Measurements from ENCODE around the gene PDXDC1. TPM values are rescaled to one million over a fixed set of nuclear protein-coding genes. Genes with fewer than 3 reads are reported as not detected.
"Not testable (repeated sequence)": the region's sequence is repeated elsewhere in the genome, so short reads cannot be mapped to it uniquely, and the experiment has no call there.

Gene PDXDC1
- total RNA-seq, 1 donor from 2014 or later: 123 TPM

- not testable (repeated sequence) for H4K20me1 ChIP-seq (ENCODE audit: insufficient read depth, low read length); H3K27ac Mint-ChIP-seq (ENCODE audit: unreplicated experiment); H3K9ac ChIP-seq (ENCODE audit: low read length); H3K4me1 ChIP-seq (ENCODE audit: insufficient read depth, low read length); DNase-seq (ENCODE audit: low read depth); H3K4me3 Mint-ChIP-seq (ENCODE audit: unreplicated experiment); H3K27me3 Mint-ChIP-seq (ENCODE audit: low read depth, unreplicated experiment); H2AFZ ChIP-seq (ENCODE audit: low read depth, low read length); H3K27me3 ChIP-seq (ENCODE audit: insufficient read depth, low read length); H3K9me3 Mint-ChIP-seq (ENCODE audit: unreplicated experiment); FAIRE-seq; H3K36me3 Mint-ChIP-seq (ENCODE audit: low read depth, unreplicated experiment); H3K4me2 ChIP-seq (ENCODE audit: low read length); H3K4me1 Mint-ChIP-seq (ENCODE audit: low read depth, unreplicated experiment); H3K36me3 ChIP-seq (ENCODE audit: insufficient read depth, low read length); H3K9me3 ChIP-seq (ENCODE audit: insufficient read depth, low read depth, low read length); H3K4me3 ChIP-seq (ENCODE audit: insufficient read depth, low read depth, low read length); H3K79me2 ChIP-seq (ENCODE audit: insufficient read depth, low read length); H3K27ac ChIP-seq (ENCODE audit: low read depth, low read length)
Measured at GRCh38 chr16:15168303-15168702, 193.5 kb downstream of the PDXDC1 start.

DNA sequence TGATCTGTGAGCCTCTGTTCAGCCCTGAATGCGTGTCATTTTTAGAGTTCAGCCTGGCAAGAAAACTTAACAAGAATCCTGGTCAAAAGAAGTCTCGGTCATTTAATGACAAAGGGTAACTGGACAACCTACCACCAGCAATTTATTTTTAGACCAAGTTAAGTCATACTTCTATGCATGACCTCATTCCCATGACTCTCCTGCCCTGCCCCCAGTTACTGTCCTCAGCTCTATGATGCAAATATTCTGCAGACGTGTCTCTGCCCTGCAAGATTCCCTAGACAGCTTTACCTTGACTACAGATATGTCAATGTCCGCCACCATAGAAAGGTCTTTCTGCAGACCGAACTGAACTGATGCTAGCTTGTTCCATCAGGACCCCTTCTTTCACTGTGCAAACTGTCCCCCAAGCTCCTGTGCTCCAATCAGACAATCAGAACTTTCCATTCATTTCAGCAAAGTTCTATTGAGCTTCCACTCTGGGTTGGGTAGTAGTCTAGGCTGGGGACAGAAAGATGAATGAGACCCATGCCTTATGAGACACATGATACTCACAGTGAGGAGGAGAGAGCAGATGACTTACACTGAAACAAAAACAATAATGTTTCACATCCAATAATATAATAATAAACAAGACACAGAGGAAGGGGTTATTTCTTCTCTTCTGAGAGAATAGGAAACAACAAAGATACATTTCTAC is 194.3 kb downstream of the PDXDC1 start:
- not testable (repeated sequence) for H3K79me2 ChIP-seq (ENCODE audit: insufficient read depth, low read length); H3K4me3 ChIP-seq (ENCODE audit: insufficient read depth, low read depth, low read length); H3K4me1 ChIP-seq (ENCODE audit: insufficient read depth, low read length); H3K27me3 Mint-ChIP-seq (ENCODE audit: low read depth, unreplicated experiment); DNase-seq (ENCODE audit: low read depth); H3K9me3 ChIP-seq (ENCODE audit: insufficient read depth, low read depth, low read length); H3K9me3 Mint-ChIP-seq (ENCODE audit: unreplicated experiment); H3K36me3 ChIP-seq (ENCODE audit: insufficient read depth, low read length); H2AFZ ChIP-seq (ENCODE audit: low read depth, low read length); H3K4me2 ChIP-seq (ENCODE audit: low read length); H3K27ac ChIP-seq (ENCODE audit: low read depth, low read length); H4K20me1 ChIP-seq (ENCODE audit: insufficient read depth, low read length); H3K4me1 Mint-ChIP-seq (ENCODE audit: low read depth, unreplicated experiment); H3K27me3 ChIP-seq (ENCODE audit: insufficient read depth, low read length); H3K9ac ChIP-seq (ENCODE audit: low read length); H3K4me3 Mint-ChIP-seq (ENCODE audit: unreplicated experiment); H3K36me3 Mint-ChIP-seq (ENCODE audit: low read depth, unreplicated experiment); FAIRE-seq
- H3K27ac Mint-ChIP-seq (ENCODE audit: unreplicated experiment): peak overlapping the region; percentile 55

DNA sequence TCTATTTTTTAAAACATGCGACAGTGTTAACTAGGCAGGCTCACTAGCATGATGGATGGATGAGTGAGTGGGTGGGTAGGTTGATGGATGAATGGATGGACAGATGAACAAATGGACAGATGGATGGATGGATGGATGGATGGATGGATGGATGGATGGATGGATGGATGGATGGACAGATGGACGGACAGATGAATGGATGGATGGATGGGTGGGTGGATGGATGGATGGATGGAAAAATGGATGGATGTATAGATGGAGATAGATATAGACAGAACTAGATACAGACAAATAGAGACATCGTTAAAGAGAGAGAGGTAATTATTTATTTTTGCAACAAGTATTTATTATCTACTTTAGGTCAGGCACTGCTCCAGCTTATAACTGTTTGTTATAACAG is 205.1 kb downstream of the PDXDC1 start:
- H3K36me3 Mint-ChIP-seq (ENCODE audit: low read depth, unreplicated experiment); H3K4me1 Mint-ChIP-seq (ENCODE audit: low read depth, unreplicated experiment); H3K79me2 ChIP-seq (ENCODE audit: insufficient read depth, low read length); H4K20me1 ChIP-seq (ENCODE audit: insufficient read depth, low read length); H3K9ac ChIP-seq (ENCODE audit: low read length); H3K27me3 Mint-ChIP-seq (ENCODE audit: low read depth, unreplicated experiment); H2AFZ ChIP-seq (ENCODE audit: low read depth, low read length); DNase-seq (ENCODE audit: low read depth); H3K4me1 ChIP-seq (ENCODE audit: insufficient read depth, low read length); H3K27ac ChIP-seq (ENCODE audit: low read depth, low read length); H3K4me3 Mint-ChIP-seq (ENCODE audit: unreplicated experiment); H3K4me2 ChIP-seq (ENCODE audit: low read length); H3K27me3 ChIP-seq (ENCODE audit: insufficient read depth, low read length); H3K27ac Mint-ChIP-seq (ENCODE audit: unreplicated experiment); H3K36me3 ChIP-seq (ENCODE audit: insufficient read depth, low read length); H3K9me3 Mint-ChIP-seq (ENCODE audit: unreplicated experiment); FAIRE-seq; H3K9me3 ChIP-seq (ENCODE audit: insufficient read depth, low read depth, low read length); H3K4me3 ChIP-seq (ENCODE audit: insufficient read depth, low read depth, low read length): not testable (repeated sequence)

- not testable (repeated sequence) for H3K9me3 Mint-ChIP-seq (ENCODE audit: unreplicated experiment); H3K9me3 ChIP-seq (ENCODE audit: insufficient read depth, low read depth, low read length); H3K4me2 ChIP-seq (ENCODE audit: low read length); H3K27me3 Mint-ChIP-seq (ENCODE audit: low read depth, unreplicated experiment); H3K79me2 ChIP-seq (ENCODE audit: insufficient read depth, low read length); FAIRE-seq; H3K4me3 ChIP-seq (ENCODE audit: insufficient read depth, low read depth, low read length); H4K20me1 ChIP-seq (ENCODE audit: insufficient read depth, low read length); H3K27ac ChIP-seq (ENCODE audit: low read depth, low read length); H3K4me1 ChIP-seq (ENCODE audit: insufficient read depth, low read length); H3K36me3 Mint-ChIP-seq (ENCODE audit: low read depth, unreplicated experiment); H3K36me3 ChIP-seq (ENCODE audit: insufficient read depth, low read length); H3K4me3 Mint-ChIP-seq (ENCODE audit: unreplicated experiment); DNase-seq (ENCODE audit: low read depth); H3K4me1 Mint-ChIP-seq (ENCODE audit: low read depth, unreplicated experiment); H2AFZ ChIP-seq (ENCODE audit: low read depth, low read length); H3K27ac Mint-ChIP-seq (ENCODE audit: unreplicated experiment); H3K9ac ChIP-seq (ENCODE audit: low read length); H3K27me3 ChIP-seq (ENCODE audit: insufficient read depth, low read length)
Measured at GRCh38 chr16:15180946-15181345, 206.1 kb downstream of the PDXDC1 start.

DNA sequence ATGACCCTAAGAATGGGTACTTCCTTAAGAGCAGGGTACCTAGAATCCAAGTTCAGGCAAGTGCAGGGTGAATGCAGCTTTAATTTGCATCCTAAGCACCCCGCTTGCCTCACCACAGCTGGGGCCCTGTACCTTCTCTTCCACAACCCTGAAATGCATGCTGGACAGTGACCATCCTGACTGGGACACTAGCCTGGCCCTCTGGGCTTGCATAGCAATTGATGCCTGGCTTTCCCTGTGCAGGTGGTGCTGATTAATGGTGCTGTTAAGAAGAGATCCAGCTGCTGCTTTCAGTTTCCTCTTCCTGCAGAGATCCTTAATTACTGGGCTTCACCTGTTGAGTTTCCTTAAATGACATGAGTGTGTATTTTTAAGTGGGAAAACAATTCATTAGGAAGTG is 209.2 kb downstream of the PDXDC1 start:
- H3K79me2 ChIP-seq (ENCODE audit: insufficient read depth, low read length); H3K9me3 ChIP-seq (ENCODE audit: insufficient read depth, low read depth, low read length); H3K36me3 ChIP-seq (ENCODE audit: insufficient read depth, low read length); H3K36me3 Mint-ChIP-seq (ENCODE audit: low read depth, unreplicated experiment); H4K20me1 ChIP-seq (ENCODE audit: insufficient read depth, low read length); H3K9ac ChIP-seq (ENCODE audit: low read length); H3K27me3 ChIP-seq (ENCODE audit: insufficient read depth, low read length); H3K4me1 ChIP-seq (ENCODE audit: insufficient read depth, low read length); H3K4me1 Mint-ChIP-seq (ENCODE audit: low read depth, unreplicated experiment); H3K9me3 Mint-ChIP-seq (ENCODE audit: unreplicated experiment); H3K4me2 ChIP-seq (ENCODE audit: low read length); H3K27me3 Mint-ChIP-seq (ENCODE audit: low read depth, unreplicated experiment); H3K27ac Mint-ChIP-seq (ENCODE audit: unreplicated experiment); DNase-seq (ENCODE audit: low read depth); H3K27ac ChIP-seq (ENCODE audit: low read depth, low read length); H3K4me3 ChIP-seq (ENCODE audit: insufficient read depth, low read depth, low read length); H2AFZ ChIP-seq (ENCODE audit: low read depth, low read length); FAIRE-seq; H3K4me3 Mint-ChIP-seq (ENCODE audit: unreplicated experiment): not testable (repeated sequence)

Measured in astrocyte (in vitro differentiated cells and primary cell).